ENCODE measurements around the gene ATP8A2.

Gene ATP8A2

DNA sequence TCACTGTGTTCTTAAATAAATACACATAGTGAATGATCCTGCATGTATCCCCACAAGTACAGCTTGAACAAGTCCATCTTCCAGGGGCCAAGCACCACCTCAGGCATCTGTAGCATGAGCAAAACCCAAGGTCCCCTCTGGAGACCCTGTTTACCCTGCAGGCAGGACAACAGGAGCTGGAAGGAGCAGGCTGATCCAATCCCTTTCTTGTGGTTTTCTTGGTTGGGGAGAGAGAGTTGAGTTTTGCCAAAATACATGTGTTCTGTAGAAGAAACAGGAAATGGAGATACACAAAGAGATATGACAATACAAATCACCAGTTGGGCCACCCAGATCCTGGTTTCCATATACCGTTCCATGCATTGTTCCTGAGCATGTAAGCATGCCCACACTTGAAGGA is 587.2 kb downstream of the ATP8A2 start:
- DNase-seq (ENCODE audit: low read depth in 2 of 2): no peak

- DNase-seq (ENCODE audit: low read depth in 2 of 2): no peak
Observed at GRCh38 chr13:25961294-25961693, 589.5 kb downstream of the ATP8A2 start.

DNA sequence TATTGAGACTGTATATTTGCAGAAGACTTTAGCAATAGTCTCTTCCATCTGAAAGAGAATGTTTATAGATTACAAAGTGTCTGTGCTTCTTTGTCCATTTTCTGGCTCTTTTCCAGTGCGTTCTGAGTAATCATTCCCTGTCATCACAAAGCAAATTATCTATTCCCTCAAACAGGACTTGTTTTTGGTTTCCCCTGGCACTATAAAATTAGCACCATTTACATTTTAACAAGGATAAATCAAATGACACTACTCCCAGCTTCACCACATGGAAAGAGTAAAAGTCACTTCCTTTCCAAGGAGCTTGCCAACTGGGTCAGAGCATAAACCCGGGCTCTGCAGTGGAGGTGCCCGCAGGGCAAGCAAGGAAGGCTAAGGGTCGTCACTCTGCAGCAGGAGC is 591.9 kb downstream of the ATP8A2 start:
- DNase-seq (ENCODE audit: low read depth in 2 of 2): no peak

DNA sequence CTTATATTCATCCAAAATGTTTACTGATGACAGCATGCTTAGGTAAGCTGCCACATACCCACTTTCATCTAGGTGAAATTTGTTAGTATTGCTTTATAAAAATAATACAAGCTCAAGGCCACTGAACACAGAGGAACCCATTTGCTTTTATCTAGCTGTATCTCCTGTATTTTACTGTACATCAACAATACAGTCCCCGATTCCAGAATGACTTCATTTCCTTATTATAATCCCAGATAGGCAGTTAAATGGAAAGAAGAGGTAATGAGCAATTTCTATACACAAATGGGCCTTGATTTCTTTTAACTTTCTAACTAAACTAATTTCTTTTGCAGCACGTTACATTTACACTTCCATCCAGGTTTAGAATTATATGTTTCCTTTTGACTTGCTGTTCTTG is 593.8 kb downstream of the ATP8A2 start:
- DNase-seq (ENCODE audit: low read depth in 2 of 2): no peak

GRCh38 chr13:25966086-25966485 is 594.3 kb downstream of the ATP8A2 start:
- DNase-seq (ENCODE audit: low read depth in 2 of 2): no peak

GRCh38 chr13:25967144-25967543 is 595.4 kb downstream of the ATP8A2 start:
- DNase-seq (ENCODE audit: low read depth in 2 of 2): no peak

DNA sequence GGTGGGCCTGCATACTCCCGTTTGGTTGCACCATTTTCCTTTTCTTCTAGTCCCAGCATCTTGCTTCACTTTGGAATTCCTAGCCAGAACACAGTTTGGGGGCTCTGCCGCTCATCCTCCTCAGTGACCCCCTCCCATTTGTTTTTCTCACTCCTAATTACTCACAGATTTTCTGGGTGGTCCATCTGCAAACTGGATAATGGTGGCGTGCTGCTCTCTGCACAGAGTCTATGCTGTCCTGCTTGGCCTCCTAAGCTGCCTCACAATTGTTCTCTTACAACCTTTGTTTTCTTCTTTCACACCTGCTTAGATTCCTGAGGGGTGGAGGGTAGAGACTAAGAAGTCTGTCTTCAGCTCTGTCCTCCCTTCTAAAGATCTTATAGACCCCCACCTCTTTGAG is 599.3 kb downstream of the ATP8A2 start:
- DNase-seq (ENCODE audit: low read depth in 2 of 2): no peak

DNA sequence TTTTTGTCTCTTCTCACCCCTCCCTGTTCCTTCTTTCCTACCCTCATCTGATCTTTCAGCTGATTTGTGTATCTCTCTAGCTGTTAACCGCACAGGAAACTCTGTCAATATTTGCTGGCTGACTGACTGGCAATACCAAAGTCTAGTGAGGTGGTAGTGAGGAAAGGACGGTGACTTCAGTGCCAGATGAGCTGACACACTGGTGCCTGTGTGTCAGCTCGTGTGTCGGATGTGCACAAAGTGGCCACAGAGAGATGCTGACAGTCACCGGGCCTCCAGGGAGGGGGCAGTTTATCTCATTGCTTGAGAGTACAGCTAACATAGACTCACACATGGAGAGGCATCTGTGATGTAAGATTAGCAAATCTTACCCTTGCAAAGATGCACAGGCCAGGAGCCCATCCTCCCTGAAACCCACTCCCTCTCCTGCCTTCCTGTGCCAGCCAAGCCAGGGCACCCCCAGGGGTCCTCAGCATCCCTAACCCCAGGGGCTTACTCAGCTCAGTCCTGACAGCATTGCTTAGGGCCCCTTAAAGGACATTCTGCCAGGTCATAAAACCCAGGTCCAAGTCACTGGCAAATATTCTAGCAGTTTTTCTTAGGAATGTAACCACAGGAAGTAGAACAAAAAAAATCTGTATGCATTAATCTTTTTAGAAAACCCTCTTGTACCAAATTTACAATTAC is 599.8 kb downstream of the ATP8A2 start:
- DNase-seq (ENCODE audit: low read depth in 2 of 2): no peak

DNA sequence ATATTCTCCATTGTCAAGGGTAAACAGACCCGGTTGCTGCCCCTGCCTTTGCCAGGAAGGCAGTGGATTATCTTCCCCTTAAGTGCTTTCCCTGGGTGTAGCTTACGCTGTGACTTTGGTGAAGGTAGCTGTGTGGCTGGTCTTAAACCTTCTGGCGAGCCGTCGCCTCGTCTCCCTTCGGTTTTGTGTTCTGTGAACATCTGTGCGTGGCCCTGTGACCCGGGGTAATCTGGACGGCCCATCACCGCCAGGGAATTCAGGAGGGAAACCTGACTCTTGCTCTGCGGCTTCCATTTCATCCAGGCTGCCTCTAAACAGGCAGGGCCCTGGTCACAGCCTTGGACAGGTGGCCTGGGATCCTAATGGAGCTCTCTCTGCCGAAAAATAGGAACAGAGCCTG is 601.3 kb downstream of the ATP8A2 start:
- DNase-seq (ENCODE audit: low read depth in 2 of 2): no peak

- DNase-seq (ENCODE audit: low read depth in 2 of 2): no peak
Observed at GRCh38 chr13:25973576-25973975, 601.8 kb downstream of the ATP8A2 start.

DNA sequence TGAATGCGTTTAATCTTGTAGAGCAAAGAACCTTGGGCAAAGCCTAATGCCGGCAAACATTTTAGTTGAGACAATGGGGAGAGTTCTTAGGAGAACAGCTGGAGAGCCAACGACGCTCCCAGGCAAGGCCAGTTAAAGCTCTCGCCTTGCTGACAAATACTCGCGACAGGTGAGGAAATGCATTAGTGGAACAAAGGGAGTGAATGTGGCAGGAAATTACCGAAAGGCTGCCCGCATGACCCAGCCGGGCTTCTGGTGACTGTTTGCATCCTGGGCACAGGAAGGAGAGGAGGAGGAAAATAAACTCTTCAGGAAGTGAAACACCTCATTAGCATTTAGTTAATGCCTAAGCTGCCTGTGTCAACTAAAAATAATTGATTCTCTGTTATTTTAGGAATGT is 605.4 kb downstream of the ATP8A2 start:
- no peak for DNase-seq (ENCODE audit: low read depth in 2 of 2)

DNA sequence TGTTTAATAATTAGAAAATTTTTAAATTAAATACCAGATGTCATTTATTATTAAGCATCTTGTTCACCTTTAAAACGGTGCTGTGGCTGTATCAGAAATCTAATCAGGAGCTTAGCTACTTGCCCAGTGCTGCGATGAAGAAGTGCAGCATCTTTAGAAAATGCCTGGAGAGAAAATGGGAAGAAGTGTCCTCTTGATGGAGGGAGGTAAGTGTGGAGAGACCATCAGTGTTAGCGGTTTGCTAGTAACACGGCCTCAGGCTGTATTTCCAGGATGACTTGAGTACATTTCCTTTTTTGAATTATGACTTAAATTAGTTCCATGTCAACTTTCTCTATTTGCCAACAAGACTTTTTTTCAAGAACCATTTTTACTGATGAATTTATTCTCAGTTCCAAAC is 605.9 kb downstream of the ATP8A2 start:
- no peak for DNase-seq (ENCODE audit: low read depth in 2 of 2)

DNA sequence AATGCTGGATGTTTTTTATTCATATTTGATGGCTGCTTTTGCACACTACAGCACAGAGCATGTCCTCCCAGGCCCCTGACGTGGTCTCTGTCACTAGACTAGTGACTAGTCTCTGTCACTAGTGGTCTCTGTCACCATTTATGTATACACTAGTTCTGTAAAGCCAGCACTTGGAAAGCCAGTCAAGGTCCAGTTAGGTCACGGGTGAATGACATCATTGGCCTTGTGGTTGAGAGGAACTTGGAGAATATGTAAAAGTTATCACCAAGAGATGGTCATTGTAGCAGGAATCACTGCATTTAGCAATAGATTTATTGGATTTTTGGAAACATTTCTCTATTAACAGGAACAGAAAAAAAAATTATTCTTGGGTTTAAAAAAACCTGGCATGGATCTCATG is 607.2 kb downstream of the ATP8A2 start:
- no peak for DNase-seq (ENCODE audit: low read depth in 2 of 2)

DNA sequence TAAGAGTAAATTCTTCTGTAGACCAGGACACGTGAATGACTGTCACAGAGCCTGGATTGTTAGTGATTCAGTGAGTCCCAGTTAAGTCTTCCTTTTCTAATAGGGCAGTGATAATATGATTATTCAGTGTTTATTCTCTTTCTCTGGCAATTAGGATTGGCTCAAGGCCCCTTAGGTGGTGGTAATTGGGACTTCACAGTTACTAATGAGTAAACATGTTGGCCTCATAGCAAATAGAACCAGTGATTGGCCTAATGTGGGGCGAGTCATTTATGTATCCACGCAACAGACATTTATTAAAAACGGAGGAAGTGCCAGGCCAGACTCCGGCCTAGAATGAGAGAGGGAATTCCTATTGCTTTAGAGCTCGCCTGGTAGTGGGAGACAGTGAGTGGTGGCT is 607.6 kb downstream of the ATP8A2 start:
- DNase-seq (ENCODE audit: low read depth in 2 of 2): no peak

GRCh38 chr13:25980255-25980654 is 608.5 kb downstream of the ATP8A2 start:
- DNase-seq (ENCODE audit: low read depth in 2 of 2): no peak

- no peak for DNase-seq (ENCODE audit: low read depth in 2 of 2)
Observed at GRCh38 chr13:25981060-25981459, 609.3 kb downstream of the ATP8A2 start.

- DNase-seq (ENCODE audit: low read depth in 2 of 2): no peak
Observed at GRCh38 chr13:25982907-25983306, 611.1 kb downstream of the ATP8A2 start.

- DNase-seq (ENCODE audit: low read depth in 2 of 2): no peak
Observed at GRCh38 chr13:25987987-25988386, 616.2 kb downstream of the ATP8A2 start.

- DNase-seq (ENCODE audit: low read depth in 2 of 2): no peak
Observed at GRCh38 chr13:25988661-25989060, 616.9 kb downstream of the ATP8A2 start.

GRCh38 chr13:25990801-25991200 is 619.0 kb downstream of the ATP8A2 start:
- DNase-seq (ENCODE audit: low read depth in 2 of 2): no peak

DNA sequence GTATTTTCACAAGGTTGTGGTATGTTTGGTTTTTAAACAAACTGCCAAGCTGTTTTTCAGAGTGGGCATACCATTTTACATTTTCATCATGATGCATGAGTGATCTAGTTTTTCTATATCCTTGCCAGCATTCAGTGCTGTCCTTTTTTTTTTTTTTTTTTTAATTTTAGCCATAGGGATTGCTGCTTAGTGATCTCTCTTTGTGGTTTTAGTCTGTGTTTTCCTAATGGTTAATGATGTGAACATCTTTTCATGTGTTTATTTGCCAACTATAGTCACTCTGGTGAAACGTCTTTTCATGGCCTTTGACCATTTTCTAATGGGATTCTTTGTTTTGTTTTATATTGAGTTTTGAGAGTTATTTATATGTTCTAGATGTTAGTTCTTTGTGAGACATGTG is 620.3 kb downstream of the ATP8A2 start:
- DNase-seq (ENCODE audit: low read depth in 2 of 2): no peak

DNA sequence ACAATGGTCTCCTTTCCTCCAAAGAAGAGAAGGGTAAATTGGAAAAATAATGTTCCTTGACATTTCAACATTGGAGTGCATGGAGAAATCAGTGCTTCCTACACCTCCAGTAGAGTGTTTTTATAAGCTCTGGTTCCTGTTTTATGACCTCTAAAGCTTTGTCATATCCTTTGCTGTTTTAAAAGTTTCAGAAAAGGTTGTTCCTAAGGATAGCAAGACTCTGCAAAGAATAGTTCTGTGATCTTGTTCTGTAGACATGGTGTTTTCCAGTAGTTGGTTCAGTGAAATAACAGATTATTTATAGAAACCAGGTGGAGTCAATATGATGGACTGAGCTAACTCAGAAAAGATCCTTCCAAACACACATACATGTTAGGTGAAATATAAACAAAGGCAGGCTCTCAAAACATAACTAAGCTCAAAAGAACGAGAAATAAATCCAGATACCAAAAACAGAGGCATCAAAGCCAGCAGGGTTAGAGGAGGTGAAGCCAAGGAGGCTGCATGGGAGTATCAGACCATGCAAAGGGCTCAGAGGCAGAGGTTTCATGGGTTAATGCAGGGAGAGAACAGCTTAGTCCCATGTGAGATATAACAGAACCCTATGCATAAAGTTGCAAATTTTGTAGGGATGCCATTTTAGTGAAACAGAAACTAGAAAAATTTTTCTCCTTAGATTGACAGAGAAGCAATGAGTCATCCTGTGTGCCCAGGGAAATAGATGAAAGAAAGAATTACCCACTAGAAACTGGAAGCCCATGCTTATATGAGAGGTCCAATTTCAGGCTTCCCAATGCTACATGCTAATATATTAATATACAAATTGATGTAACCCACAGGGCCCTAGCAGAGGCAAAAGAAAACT is 635.7 kb downstream of the ATP8A2 start:
- no peak for DNase-seq (ENCODE audit: low read depth in 2 of 2)

- DNase-seq (ENCODE audit: low read depth in 2 of 2): no peak
Observed at GRCh38 chr13:26010487-26011207, 638.9 kb downstream of the ATP8A2 start.

Data from stimulated activated CD8-positive, alpha-beta memory T cell treated with anti-CD3 and anti-CD28 coated beads, Interleukin-15, amount 100 ng/mL, for 4 hours (primary cell).